ENCODE measurements around the gene TARM1.

GRCh38 chr19:54105796-54106195, 24.6 kb upstream of the TARM1 start:
- TF ChIP-seq FOXA1 (IDR thresholded peaks at IDR 0.05): no peak
- no peak for TF ChIP-seq ELF4 (IDR thresholded peaks at IDR 0.05)
- no peak for TF ChIP-seq NFRKB (IDR thresholded peaks at IDR 0.05)
- TF ChIP-seq SP1 (IDR thresholded peaks at IDR 0.05): no peak
- no peak for TF ChIP-seq FOXK2 (IDR thresholded peaks at IDR 0.05)
- no peak for TF ChIP-seq PKNOX1 (IDR thresholded peaks at IDR 0.05)
